CD14-positive monocyte (primary cell): ENCODE results near the gene ATP2A2. TPM values are rescaled to one million over a fixed set of nuclear protein-coding genes. Genes with fewer than 3 reads are reported as not detected.
A peak's percentile ranks its signal among the peaks of the same experiment; 100 is the strongest.

Experiments used
- DNase-seq, 3 donors: peaks; one replicate each; pipeline ENCODE4 v3.0.0-alpha.2; 2011 to 2022
- H2AFZ ChIP-seq: 2 replicates; pipeline ENCODE4 v1.6.0; 2012; ENCODE audit warnings: mild to moderate bottlenecking, low read depth, low read length, inconsistent platforms; ENCODE audit not compliant: insufficient read depth, poor library complexity, severe bottlenecking
- H3K27ac ChIP-seq, 2 donors: 1 replicate in 1 of 2; 2 replicates in 1 of 2; pipeline ENCODE4 v1.5.1; 2012 to 2013; ENCODE audit warnings: low read length in 2 of 2, control low read depth in 1 of 2, inconsistent platforms in 1 of 2, low read depth in 1 of 2, mild to moderate bottlenecking in 1 of 2
- H3K27me3 ChIP-seq, 2 donors: one replicate each; pipeline versions ENCODE4 v1.6.0 to v1.6.1; 2011 to 2013; ENCODE audit warnings: low read length in 2 of 2; ENCODE audit not compliant: control insufficient read depth in 2 of 2, insufficient read depth in 2 of 2
- H3K36me3 ChIP-seq, 2 donors: replicated peaks in 1 of 2; 1 replicate in 1 of 2; 2 replicates in 1 of 2; pipeline versions ENCODE4 v1.5.1 to v1.6.1; 2012 to 2013; ENCODE audit warnings: low read length in 2 of 2, control low read depth in 1 of 2, inconsistent platforms in 1 of 2, mild to moderate bottlenecking in 1 of 2; ENCODE audit not compliant: insufficient read depth in 2 of 2, control insufficient read depth in 1 of 2
- H3K4me1 ChIP-seq, 2 donors: 1 replicate in 1 of 2; 2 replicates in 1 of 2; pipeline versions ENCODE4 v1.5.1 to v1.6.1; 2012 to 2013; ENCODE audit warnings: low read length in 2 of 2, control low read depth in 1 of 2, inconsistent platforms in 1 of 2, mild to moderate bottlenecking in 1 of 2, moderate library complexity in 1 of 2; ENCODE audit not compliant: insufficient read depth in 2 of 2, control insufficient read depth in 1 of 2
- H3K4me2 ChIP-seq: replicated peaks from 2 replicates; pipeline ENCODE3; 2012; ENCODE audit warnings: low read length, moderate library complexity, mild to moderate bottlenecking; ENCODE audit not compliant: poor library complexity, severe bottlenecking; ENCODE audit errors: extremely low read depth
- H3K4me3 ChIP-seq, 3 experiments: fragments of 200-600 bp in 1 of 3; sonication (generic) in 1 of 3; replicated peaks in 1 of 3; 1 replicate in 2 of 3; 2 replicates in 1 of 3; pipeline ENCODE4 v1.5.1; 2011 to 2013; ENCODE audit warnings: low read length in 3 of 3, mild to moderate bottlenecking in 3 of 3, control low read depth in 2 of 3, low read depth in 2 of 3, inconsistent platforms in 1 of 3, moderate library complexity in 1 of 3
- H3K79me2 ChIP-seq: 2 replicates; pipeline ENCODE4 v1.6.0; 2012; ENCODE audit warnings: mild to moderate bottlenecking, control low read depth, inconsistent platforms, low read length, moderate library complexity; ENCODE audit not compliant: insufficient read depth
- H3K9ac ChIP-seq: 2 replicates; pipeline ENCODE4 v1.6.0; 2017; ENCODE audit warnings: low read length, mild to moderate bottlenecking; ENCODE audit not compliant: insufficient read depth, poor library complexity, severe bottlenecking
- H3K9me3 ChIP-seq, 2 donors: replicated peaks in 1 of 2; 1 replicate in 1 of 2; 2 replicates in 1 of 2; pipeline versions ENCODE4 v1.5.1 to v1.6.1; 2012 to 2013; ENCODE audit warnings: low read length in 2 of 2, control low read depth in 1 of 2; ENCODE audit not compliant: control insufficient read depth in 1 of 2, insufficient read depth in 1 of 2
- H4K20me1 ChIP-seq: 2 replicates; pipeline ENCODE4 v1.6.0; 2012; ENCODE audit warnings: mild to moderate bottlenecking, low read length, control low read depth, moderate library complexity; ENCODE audit not compliant: insufficient read depth
- H3K27ac Mint-ChIP-seq, 7 donors: one replicate each; pipeline ENCODE4 v1.8.0; 2020; ENCODE audit warnings: mild to moderate bottlenecking in 7 of 7, mixed read lengths in 7 of 7, moderate library complexity in 6 of 7, inconsistent platforms in 2 of 7
- H3K27me3 Mint-ChIP-seq, 3 donors: one replicate each; pipeline ENCODE4 v1.8.0; 2021 to 2022; ENCODE audit warnings: low read depth in 3 of 3, mild to moderate bottlenecking in 3 of 3, mixed read lengths in 3 of 3, moderate library complexity in 3 of 3, inconsistent platforms in 1 of 3
- H3K36me3 Mint-ChIP-seq, 2 donors: one replicate each; pipeline ENCODE4 v1.8.0; 2020; ENCODE audit warnings: mixed read lengths in 2 of 2, inconsistent platforms in 1 of 2, mild to moderate bottlenecking in 1 of 2
- H3K4me1 Mint-ChIP-seq: one replicate; pipeline ENCODE4 v1.8.0; 2020; ENCODE audit warnings: mild to moderate bottlenecking, mixed read lengths
- H3K4me3 Mint-ChIP-seq, 2 donors: one replicate each; pipeline ENCODE4 v1.8.0; 2020; ENCODE audit warnings: mild to moderate bottlenecking in 2 of 2, mixed read lengths in 2 of 2, moderate library complexity in 1 of 2
- H3K9me3 Mint-ChIP-seq, 7 donors: one replicate each; pipeline ENCODE4 v1.8.0; 2020 to 2022; ENCODE audit warnings: mixed read lengths in 7 of 7, mild to moderate bottlenecking in 6 of 7, moderate library complexity in 6 of 7, inconsistent platforms in 2 of 7
- CTCF ChIP-seq: fragments of 200-600 bp; IDR thresholded peaks from one replicate; pipeline ENCODE4 v1.8.0; 2022; ENCODE audit warnings: antibody characterized with exemption, mild to moderate bottlenecking
- WGBS: methylation state at CpG from one replicate; pipeline ENCODE4 v1.1.5; 2013; ENCODE audit warnings: missing lambda C conversion rate; ENCODE audit not compliant: insufficient coverage; 5-methylcytosine and 5-hydroxymethylcytosine counted together
- intact Hi-C, 2 donors: fragments of 100-400 bp; cut with micrococcal nuclease; formaldehyde crosslinking; loops; one replicate each; pipeline versions ENCODE4 v1.15.0 to v1.15.1; 2023
- polyA plus RNA-seq, 3 donors: library from polyadenylated mRNA; depleted of rRNA in 1 of 3; unstranded in 2 of 3; stranded (reverse) in 1 of 3; fragments of 300-500 nt in 2 of 3; fragments of >200 nt in 1 of 3; fragmentation: Illumina TruSeq in 2 of 3; gene quantifications; 1 replicate in 2 of 3; 2 replicates in 1 of 3; pipeline ENCODE4 v1.2.3, GENCODE V29; 2012 to 2021

The ATP2A2 gene
- polyA plus RNA-seq, 3 donors, result 4.5 to 83.1 (median 6.9) TPM

DNA sequence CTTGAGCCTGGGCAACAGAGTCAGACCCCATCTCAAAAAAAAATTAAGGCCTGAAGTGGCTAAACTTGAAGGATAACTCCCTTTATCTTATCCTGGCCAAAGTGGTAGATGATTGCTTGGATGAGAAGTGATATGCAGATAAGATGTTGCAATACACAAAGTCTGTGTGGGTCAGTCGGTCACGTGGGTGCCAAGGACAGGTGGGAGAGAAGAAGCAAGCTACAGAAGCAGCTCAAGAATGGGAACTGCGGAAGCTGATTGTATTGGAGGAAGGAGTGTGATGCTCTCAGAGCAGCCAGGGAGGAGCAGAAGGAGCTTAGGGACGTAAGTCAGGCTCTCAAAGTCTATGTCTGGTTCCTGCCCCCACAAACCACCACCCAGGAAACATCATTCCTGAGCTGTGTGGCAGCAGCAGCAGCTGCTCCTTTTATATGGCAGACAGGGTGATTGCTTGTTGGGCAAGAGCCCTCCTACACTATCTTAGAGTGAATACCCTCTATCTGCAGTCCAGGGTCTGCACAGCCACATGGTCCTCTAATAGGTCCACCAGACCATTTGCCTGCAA lies 54.5 kb downstream of the ATP2A2 start:
- intact Hi-C loops, result no loop called here
- WGBS, result 69% methylated on average over 3 of the region's 4 CpGs
- peak overlapping the region in 3 of 7 donors; percentile 18 to 24 (median 23) for H3K27ac Mint-ChIP-seq

DNA sequence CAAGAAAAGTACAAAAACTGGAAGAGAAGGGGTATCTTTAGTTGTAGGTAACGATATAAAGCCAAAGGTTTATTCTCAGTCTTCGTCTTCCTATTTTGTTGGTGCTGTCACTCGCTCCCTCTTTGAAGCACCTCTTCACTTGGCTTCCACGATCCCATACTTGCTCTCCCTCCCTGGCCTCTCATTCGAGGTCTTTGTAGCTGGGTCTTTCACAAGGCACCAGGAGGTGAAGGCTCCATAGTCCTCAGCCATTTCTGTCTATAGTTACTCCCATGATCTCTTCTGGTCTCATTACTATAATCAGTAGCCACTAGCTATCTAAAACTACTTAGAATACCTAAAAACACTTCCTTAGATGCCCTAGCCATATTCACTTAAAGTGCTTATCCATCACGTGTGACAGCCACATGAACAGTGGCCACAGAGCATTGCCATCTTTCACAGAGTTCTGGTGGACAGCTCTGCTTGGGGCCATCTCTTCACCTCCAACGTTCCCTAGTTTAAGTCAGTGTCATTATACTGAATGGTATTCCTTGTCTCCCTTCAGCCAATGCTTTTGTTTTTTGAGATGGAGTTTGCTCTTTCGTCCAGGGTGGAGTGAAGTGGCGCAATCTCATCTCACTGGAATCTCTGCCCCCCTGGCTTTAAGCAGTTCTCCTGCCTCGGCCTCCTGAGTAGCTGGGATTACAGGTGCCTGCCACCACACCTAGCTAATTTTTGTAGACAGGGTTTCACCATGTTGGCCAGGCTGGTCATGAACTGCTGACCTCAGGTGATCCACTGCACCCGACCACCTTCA lies 57.1 kb downstream of the ATP2A2 start:
- intact Hi-C loops, result no loop called here
- H3K27me3 Mint-ChIP-seq, result no peaks in the 10 kb centered on the region
- no peak overlapping the region for H3K4me3 Mint-ChIP-seq
- no peaks in the 10 kb centered on the region for H3K27me3 ChIP-seq
- TF ChIP-seq CTCF, result no peak
- peaks cover 99 to 100% of the 10 kb centered on the region in 2 donors for H3K36me3 ChIP-seq
- H3K4me3 ChIP-seq, result no peak overlapping the region
- peaks cover 97 to 100% of the 10 kb centered on the region in 2 donors for H3K36me3 Mint-ChIP-seq
- no peak overlapping the region for H2AFZ ChIP-seq
- H4K20me1 ChIP-seq, result peaks cover 76% of the 10 kb centered on the region
- H3K9ac ChIP-seq, result no peak overlapping the region
- no peaks in the 10 kb centered on the region for H3K4me1 Mint-ChIP-seq
- no peak overlapping the region for H3K4me2 ChIP-seq
- 98% methylated on average over 9 of the region's 11 CpGs for WGBS
- peaks cover 29% of the 10 kb centered on the region for H3K79me2 ChIP-seq
- peak overlapping the region in 4 of 7 donors; percentile 36 to 62 (median 46) for H3K27ac Mint-ChIP-seq
- DNase-seq, result no peak
- no peaks in the 10 kb centered on the region for H3K9me3 Mint-ChIP-seq
- H3K4me1 ChIP-seq, result no peaks in the 10 kb centered on the region
- no peaks in the 10 kb centered on the region for H3K9me3 ChIP-seq
- no peak overlapping the region for H3K27ac ChIP-seq

More for the DNA sequence above, 54.5 kb downstream of the ATP2A2 start:
- no peak overlapping the region for H3K4me3 ChIP-seq
- Mint-ChIP-seq H3K36me3 (peaks cover 87 to 91% of the 10 kb centered on the region in 2 donors), H3K4me3 (no peak overlapping the region), H3K27me3 (no peaks in the 10 kb centered on the region), H3K4me1 (peaks cover 4% of the 10 kb centered on the region), H3K9me3 (no peaks in the 10 kb centered on the region)
- H3K4me2 ChIP-seq, result no peak overlapping the region
- no peak for TF ChIP-seq CTCF
- no peak overlapping the region for H3K9ac ChIP-seq
- H3K36me3 ChIP-seq, result peaks cover 85 to 94% of the 10 kb centered on the region in 2 donors
- H4K20me1 ChIP-seq, result peaks cover 86% of the 10 kb centered on the region
- H3K27ac ChIP-seq, result no peak overlapping the region
- no peaks in the 10 kb centered on the region for H3K9me3 ChIP-seq
- no peak overlapping the region for H2AFZ ChIP-seq
- peaks cover 46% of the 10 kb centered on the region for H3K79me2 ChIP-seq
- no peaks in the 10 kb centered on the region for H3K27me3 ChIP-seq
- DNase-seq, result no peak
- peaks cover 3% of the 10 kb centered on the region in 2 donors for H3K4me1 ChIP-seq
